HUDEP-2 (cell line): ENCODE data around the gene WWTR1.

Source experiments
- DNase-seq, 76 experiments: peaks; one replicate each; lab custom pipeline; 2025; ENCODE audit not compliant: unreplicated experiment in 76 of 76; lab: John Stamatoyannopoulos, UW

WWTR1 gene

GRCh38 chr3:149657926-149658743 is at the start of gene WWTR1:
TSS of gene WWTR1 (minus strand) at chr3:149658025. CDS start at chr3:149657306, 719 bp downstream.
- peak in 20 of 76 experiments; percentile 0 to 53 (median 14) for DNase-seq

- no peak for DNase-seq
Measured at GRCh38 chr3:149706905-149707304, 49.1 kb upstream of the WWTR1 start.

GRCh38 chr3:149705416-149705815 is 47.6 kb upstream of the WWTR1 start:
- DNase-seq: no peak

GRCh38 chr3:149703466-149703865 is 45.6 kb upstream of the WWTR1 start:
- no peak for DNase-seq

GRCh38 chr3:149702691-149703441 is 45.0 kb upstream of the WWTR1 start:
- DNase-seq: no peak

GRCh38 chr3:149701977-149702350 is 44.1 kb upstream of the WWTR1 start:
- no peak for DNase-seq

- no peak for DNase-seq
Measured at GRCh38 chr3:149701206-149701976, 43.6 kb upstream of the WWTR1 start.

- DNase-seq: no peak
Measured at GRCh38 chr3:149688122-149688757, 30.4 kb upstream of the WWTR1 start.

GRCh38 chr3:149686996-149687395 is 29.2 kb upstream of the WWTR1 start:
- DNase-seq: no peak

- no peak for DNase-seq
Measured at GRCh38 chr3:149678351-149678950, 20.6 kb upstream of the WWTR1 start.

- DNase-seq: no peak
Measured at GRCh38 chr3:149673393-149673792, 15.6 kb upstream of the WWTR1 start.

GRCh38 chr3:149670742-149671492 is 13.1 kb upstream of the WWTR1 start:
- no peak for DNase-seq

GRCh38 chr3:149667576-149667975 is 9.8 kb upstream of the WWTR1 start:
- DNase-seq: no peak

- no peak for DNase-seq
Measured at GRCh38 chr3:149663966-149664365, 6.1 kb upstream of the WWTR1 start.

GRCh38 chr3:149662240-149662887 is 4.5 kb upstream of the WWTR1 start:
- no peak for DNase-seq

GRCh38 chr3:149660462-149660861 is 2.6 kb upstream of the WWTR1 start:
- no peak for DNase-seq

GRCh38 chr3:149658744-149659497 is 1.1 kb upstream of the WWTR1 start:
- DNase-seq: no peak

- peak in 3 of 76 experiments; percentile 7 to 42 (median 17) for DNase-seq
Measured at GRCh38 chr3:149657321-149657925, 402 bp downstream of the WWTR1 start.
